GM06990 (cell line): ENCODE measurements around the gene ASAP2.
"Not testable (repeated sequence)": the region's sequence is repeated elsewhere in the genome, so short reads cannot be mapped to it uniquely, and the experiment has no call there.

Experiments
- DNase-seq: peaks from one replicate; pipeline ENCODE4 v3.0.0-alpha.2; 2011; ENCODE audit not compliant: insufficient read length; ENCODE audit errors: extremely low read depth
- H3K27me3 ChIP-seq: replicated peaks from 2 replicates; pipeline ENCODE4 v1.6.0; 2011; ENCODE audit warnings: low read length; ENCODE audit not compliant: control insufficient read depth, insufficient read depth
- H3K36me3 ChIP-seq: 2 replicates; pipeline ENCODE4 v1.5.1; 2011; ENCODE audit warnings: low read length; ENCODE audit not compliant: control insufficient read depth, insufficient read depth
- H3K4me3 ChIP-seq: replicated peaks from 2 replicates; pipeline ENCODE4 v1.5.1; 2011; ENCODE audit warnings: low read depth, mild to moderate bottlenecking, control low read depth, low read length
- TF ChIP-seq, protein P1 (sequence below): IDR thresholded peaks from 2 replicates; pipeline ENCODE4 v1.5.1; 2011; ENCODE audit warnings: low read length, control low read depth, mild to moderate bottlenecking, inconsistent platforms; ENCODE audit not compliant: insufficient read depth, poor library complexity, severe bottlenecking

ASAP2 gene

DNA sequence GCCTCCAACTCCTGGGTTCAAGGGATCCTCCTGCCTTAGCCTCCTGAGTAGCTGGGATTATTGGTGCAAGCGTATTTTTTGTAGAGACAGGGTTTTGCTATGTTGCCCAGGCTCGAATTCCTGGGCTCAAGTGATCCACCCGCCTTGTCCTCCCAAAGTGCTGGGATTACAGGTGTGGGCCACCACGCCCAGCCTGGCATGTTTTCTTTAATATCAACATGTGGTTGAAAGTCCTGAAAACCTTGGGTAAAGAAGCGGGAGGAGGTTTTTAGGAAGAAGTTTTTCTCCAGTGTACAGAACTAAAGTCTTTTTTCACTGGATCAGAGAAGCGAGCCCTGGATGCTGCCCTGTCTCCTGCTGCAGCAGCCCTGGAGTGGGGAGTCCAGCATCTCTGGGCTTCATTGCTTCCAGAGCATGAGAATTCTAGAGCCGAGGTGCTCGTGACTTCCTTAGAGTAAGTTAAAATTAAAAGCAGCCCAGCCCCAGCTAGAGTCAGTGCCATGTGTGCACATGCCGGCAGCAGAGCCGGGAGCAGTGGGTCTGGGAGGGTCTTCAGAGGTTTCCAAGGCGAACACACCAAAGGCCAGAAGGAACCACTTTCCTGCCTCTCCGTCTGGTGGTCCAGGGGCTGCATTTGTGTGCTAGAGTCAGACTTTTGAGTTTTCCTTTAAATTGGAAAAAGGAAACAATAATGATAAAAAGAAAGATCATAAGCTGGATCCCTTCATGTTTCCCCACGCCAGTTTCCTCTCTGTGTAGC, 185.5 kb downstream of the ASAP2 start:
- no peak overlapping the region for H3K4me3 ChIP-seq
- no peaks in the 10 kb centered on the region for H3K36me3 ChIP-seq
- TF ChIP-seq, protein P1, sequence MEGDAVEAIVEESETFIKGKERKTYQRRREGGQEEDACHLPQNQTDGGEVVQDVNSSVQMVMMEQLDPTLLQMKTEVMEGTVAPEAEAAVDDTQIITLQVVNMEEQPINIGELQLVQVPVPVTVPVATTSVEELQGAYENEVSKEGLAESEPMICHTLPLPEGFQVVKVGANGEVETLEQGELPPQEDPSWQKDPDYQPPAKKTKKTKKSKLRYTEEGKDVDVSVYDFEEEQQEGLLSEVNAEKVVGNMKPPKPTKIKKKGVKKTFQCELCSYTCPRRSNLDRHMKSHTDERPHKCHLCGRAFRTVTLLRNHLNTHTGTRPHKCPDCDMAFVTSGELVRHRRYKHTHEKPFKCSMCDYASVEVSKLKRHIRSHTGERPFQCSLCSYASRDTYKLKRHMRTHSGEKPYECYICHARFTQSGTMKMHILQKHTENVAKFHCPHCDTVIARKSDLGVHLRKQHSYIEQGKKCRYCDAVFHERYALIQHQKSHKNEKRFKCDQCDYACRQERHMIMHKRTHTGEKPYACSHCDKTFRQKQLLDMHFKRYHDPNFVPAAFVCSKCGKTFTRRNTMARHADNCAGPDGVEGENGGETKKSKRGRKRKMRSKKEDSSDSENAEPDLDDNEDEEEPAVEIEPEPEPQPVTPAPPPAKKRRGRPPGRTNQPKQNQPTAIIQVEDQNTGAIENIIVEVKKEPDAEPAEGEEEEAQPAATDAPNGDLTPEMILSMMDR = no peak
- DNase-seq = no peak
- H3K27me3 ChIP-seq = no peaks in the 10 kb centered on the region

DNA sequence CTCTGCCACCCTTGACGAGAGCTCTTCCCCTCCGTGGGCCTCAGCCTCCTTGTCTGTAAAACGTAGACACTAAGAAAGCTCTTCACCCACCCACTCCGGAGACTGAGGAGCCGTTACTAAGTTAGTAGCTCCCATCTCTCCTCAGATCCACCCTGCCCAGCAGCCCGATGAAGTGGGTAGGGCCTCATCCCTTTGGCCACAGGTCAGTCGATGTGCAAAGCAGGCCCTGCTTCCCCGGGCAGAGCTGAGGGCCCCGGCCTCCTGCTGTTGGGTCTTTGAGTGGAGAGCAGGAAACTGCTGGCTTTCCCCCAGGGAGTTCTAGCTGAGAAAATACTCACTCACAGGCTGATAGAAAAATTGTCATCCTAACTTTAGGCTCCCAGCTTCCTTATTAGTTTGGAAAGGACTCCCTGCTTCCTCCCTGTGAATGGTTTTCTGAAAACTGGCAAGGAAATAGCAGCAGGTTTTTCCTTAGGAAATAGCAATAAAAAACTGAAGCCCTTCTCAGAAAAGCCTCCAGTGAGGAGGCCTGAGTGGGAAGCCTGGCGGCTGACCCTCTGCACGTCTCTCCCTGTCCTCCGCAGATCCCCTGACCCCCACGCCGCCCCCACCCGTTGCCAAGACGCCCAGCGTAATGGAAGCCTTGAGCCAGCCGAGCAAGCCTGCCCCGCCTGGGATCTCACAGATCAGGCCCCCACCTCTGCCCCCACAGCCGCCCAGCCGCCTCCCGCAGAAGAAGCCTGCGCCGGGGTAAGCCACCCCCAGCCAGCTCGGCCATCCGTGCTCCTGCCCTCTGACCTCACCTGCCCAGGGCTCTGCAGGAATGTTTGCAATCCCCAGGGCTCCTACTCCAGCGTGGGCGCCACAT, 186.5 kb downstream of the ASAP2 start:
- H3K4me3 ChIP-seq = no peak overlapping the region
- DNase-seq = no peak
- H3K36me3 ChIP-seq = no peaks in the 10 kb centered on the region
- TF ChIP-seq, protein P1 = no peak
- no peaks in the 10 kb centered on the region for H3K27me3 ChIP-seq

DNA sequence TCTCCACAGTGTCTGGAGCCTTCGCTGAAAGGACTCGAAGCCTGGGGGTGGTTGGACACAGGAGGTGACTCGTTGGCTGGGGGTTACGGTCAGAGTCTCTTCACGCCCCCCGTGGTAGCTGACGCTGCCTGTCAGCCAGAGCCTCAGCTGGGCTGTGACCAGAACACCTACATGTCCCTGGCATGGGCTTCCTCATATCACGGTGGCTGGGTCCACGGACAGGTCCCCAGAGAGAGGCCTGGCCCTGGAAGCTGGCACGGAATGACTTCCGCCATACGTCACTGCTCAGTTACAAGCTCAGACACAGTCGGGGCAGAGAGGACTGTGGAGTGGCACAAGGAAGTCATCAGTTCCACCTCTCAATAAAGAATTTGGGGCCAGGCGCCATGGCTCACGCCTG, 188.2 kb downstream of the ASAP2 start:
- DNase-seq = no peak
- Histone ChIP-seq H3K36me3 (no peaks in the 10 kb centered on the region), H3K4me3 (no peak overlapping the region), H3K27me3 (no peaks in the 10 kb centered on the region)
- TF ChIP-seq, protein P1 = no peak

DNA sequence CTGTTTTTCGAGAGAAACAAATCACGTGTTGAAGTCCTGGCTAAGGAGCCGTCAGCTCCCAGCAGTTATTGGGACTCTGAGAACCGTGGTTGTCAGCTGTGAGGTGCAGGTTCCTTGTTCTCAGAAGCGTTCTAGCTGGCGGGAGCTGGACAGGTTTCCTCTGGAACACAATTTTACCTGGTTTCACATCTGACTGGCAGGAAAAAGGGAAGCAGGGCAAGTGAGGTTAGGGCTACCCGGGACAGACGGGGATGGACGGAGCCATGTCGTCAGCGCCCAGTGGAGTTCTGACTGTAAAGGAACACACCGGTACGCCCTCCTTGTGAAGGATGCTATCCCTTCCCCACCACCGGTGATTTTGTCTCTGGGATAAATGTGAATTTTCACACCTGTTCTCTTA, 190.6 kb downstream of the ASAP2 start:
- H3K27me3 ChIP-seq = no peaks in the 10 kb centered on the region
- TF ChIP-seq, protein P1 = no peak
- no peaks in the 10 kb centered on the region for H3K36me3 ChIP-seq
- no peak overlapping the region for H3K4me3 ChIP-seq
- no peak for DNase-seq

DNA sequence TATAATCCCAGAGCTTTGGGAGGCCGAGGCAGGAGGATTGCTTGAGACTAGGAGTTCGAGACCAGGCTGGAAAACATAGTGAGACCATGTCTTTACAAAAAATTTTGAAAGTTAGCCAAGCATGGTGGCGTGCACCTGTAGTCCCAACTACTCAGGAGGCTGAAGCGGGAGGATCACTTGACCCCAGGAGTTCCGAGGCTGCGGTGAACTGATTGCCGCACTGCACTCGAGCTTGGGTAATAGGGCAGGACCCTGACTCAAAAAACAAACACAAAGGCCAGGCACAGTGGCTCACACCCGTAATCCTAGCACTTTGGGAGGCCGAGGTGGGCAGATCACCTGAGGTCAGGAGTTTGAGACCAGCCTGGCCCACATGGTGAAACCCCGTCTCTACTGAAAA, 191.6 kb downstream of the ASAP2 start:
- H3K36me3 ChIP-seq, H3K4me3 ChIP-seq, DNase-seq, H3K27me3 ChIP-seq: not testable (repeated sequence)

DNA sequence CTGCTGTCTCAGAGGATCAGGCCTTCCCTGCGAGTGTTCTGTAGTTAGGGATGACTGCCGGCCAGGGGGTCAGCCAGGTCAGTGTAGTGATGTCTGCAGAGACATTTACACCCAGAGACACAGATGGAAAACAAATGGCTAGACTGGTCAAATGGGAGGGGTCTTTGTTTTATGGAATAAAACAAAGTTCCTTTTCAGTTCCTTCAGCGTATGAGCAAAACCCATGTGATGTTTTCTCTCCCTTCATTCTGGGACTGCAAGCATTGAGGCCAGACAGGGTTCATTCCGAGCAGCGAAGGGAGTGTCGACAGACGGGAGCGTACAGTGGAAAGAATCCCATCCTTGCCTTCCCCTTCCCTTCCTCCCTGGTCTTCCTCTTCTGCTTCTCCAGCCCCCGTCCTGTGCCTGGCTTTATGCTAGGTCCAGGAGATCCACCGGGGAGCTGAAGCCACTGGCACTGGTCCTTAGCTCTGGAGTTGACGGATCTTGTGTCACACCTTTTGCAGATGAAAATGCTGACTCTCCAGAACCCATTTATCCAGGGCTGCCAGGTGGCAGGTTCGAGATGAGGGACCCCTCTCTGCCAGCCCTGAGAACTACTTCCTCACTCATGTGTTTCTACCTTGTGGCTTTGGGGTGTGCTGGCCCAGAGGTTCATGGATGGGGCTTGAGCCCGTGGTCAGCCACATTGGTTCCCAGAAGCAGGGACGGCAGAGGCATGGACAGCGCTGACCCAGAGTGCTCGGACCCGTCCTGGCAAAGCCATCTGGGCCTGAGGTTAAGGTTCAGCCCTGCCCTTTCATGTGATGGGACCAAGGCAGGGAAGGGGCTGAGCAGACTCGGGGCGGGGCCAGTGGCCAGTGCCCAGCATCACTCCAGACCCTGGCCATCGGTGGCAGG, 192.5 kb downstream of the ASAP2 start:
- no peak for DNase-seq
- no peaks in the 10 kb centered on the region for H3K27me3 ChIP-seq
- TF ChIP-seq, protein P1 = no peak
- no peak overlapping the region for H3K4me3 ChIP-seq
- H3K36me3 ChIP-seq = no peaks in the 10 kb centered on the region
